HG02885 (cell line): ENCODE results near the gene AKAP6.

ENCODE experiments used
- ATAC-seq: cut with Tn5 transposase; IDR thresholded peaks from one replicate; pipeline ENCODE4 v1.9.1; 2021; ENCODE audit warnings: mild to moderate bottlenecking; ENCODE audit not compliant: unreplicated experiment, poor library complexity

The AKAP6 gene

GRCh38 chr14:32601906-32602305 is 272.8 kb downstream of the AKAP6 start:
- no peak for ATAC-seq

- ATAC-seq: no peak
Measured at GRCh38 chr14:32602699-32603098, 273.6 kb downstream of the AKAP6 start.

DNA sequence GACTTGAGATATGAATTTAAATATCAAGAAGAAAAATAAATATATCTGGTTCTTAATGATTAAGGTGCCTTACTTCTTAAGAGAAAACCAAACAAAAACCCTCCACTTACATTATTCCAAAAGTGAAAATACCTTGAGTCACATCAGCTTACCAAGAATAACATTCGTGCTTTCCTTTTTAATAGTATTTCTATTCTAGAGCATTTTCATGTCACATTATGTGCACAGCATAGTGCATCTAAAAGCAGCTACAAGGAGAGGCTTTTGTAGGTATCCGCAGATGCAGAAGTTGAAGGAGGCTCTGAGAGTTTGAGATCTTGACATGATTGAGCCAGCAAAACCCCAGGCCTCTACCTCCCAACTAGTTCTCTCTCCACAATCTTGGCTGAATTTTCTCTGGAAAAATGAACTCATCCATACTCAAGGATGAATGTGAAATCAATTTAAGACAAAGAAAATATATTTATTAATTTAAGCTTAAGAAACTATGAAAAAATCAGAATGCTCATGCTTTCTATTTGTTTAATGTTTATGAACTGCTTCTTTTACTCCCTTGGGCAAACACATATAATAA is 275.0 kb downstream of the AKAP6 start:
- ATAC-seq: peak; percentile 84

GRCh38 chr14:32606301-32606700 is 277.2 kb downstream of the AKAP6 start:
- no peak for ATAC-seq

GRCh38 chr14:32607399-32607798 is 278.3 kb downstream of the AKAP6 start:
- no peak for ATAC-seq

DNA sequence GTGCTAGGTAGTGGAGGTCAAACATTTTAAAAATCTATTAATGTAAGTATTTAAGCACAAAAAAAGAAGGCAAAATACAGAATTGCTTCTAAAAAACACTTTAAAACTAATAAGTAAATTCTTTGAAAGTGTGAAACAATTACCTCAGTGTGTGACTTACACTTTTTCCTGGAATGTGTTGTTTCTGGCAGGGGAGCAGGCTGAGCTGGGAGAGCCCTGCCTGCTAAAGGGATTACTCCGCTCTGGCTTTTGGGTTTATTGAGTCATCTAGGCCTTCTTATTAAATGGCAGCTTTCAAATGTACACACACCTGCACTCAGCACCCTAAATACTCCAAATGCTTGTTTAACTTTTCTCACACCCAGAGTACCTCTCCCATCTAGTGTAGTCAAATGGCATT is 279.8 kb downstream of the AKAP6 start:
- no peak for ATAC-seq

GRCh38 chr14:32609388-32609787 is 280.3 kb downstream of the AKAP6 start:
- no peak for ATAC-seq

DNA sequence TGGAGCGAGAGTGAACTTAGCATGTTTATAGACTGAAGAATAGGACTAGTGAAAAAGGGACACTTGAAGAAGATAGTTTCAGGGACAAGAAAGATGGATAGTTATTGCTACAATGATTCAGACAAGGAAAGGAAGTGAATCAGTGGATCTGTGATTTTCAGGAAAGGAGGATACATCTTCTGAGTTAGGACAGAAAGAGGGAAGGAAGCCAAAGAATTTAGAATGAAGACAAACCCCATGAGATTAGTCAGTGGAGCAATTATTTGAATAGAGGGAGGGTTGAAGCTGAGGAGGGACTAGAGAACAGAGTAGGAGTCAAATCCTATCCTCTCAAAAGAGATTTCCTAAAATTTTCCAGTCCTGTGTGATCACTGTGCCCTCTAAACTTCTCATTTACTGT is 282.7 kb downstream of the AKAP6 start:
- no peak for ATAC-seq

DNA sequence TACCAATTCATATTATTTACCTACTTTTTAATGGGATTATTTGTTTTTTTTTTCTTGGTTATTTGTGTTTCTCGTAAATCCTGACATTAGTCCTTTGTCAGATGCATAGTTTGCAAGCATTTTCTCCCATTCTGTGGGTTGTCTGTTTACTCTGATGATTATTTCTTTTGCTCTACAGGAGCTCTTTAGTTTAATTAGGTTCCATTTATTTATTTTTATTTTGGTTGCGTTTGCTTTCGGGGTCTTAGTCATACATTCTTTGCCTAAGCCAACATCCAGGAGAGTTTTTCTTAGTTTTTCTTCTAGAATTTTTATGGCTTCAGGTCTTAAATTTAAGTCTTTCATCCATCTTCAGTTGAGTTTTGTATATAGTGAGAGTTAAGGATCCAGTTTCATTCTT is 289.9 kb downstream of the AKAP6 start:
- no peak for ATAC-seq

DNA sequence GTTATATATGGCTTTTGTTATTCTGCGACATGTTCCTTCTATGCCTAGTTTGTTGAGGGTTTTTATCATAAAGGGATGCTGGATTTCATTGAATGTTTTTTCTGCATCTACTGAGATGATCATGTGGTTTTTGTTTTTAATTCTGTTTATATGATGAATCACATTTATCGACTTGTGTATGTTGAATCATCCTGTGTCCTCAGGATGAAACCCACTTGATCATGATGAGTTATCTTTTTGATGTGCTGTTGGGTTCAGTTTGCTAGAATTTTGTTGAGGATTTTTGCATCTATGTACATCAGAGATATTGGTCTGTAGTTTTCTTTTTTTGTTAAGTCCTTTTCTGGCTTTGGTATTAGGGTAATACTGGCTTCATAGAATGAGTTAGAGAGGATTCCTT is 291.2 kb downstream of the AKAP6 start:
- ATAC-seq: no peak

DNA sequence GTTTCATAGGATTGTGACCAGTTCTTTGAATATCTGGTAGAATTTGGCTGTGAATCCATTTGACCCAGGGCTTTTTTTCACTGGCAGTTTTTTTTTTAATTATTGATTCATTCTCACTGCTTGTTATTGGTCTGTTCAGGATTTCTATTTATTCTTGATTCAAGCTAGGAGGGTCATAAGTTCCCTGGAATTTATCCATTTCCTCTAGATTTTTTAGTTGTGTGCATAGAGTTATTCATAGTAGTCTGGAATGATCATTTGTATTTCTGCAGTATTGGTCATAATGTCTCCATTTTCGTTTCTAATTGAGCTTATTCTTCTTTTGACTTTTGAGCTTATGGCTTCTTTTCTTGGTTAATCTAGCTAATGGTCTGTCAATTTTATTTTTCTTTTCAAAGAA is 291.6 kb downstream of the AKAP6 start:
- no peak for ATAC-seq

GRCh38 chr14:32621585-32621984 is 292.5 kb downstream of the AKAP6 start:
- no peak for ATAC-seq

- ATAC-seq: peak; percentile 75
Measured at GRCh38 chr14:32622742-32623141, 293.6 kb downstream of the AKAP6 start.

DNA sequence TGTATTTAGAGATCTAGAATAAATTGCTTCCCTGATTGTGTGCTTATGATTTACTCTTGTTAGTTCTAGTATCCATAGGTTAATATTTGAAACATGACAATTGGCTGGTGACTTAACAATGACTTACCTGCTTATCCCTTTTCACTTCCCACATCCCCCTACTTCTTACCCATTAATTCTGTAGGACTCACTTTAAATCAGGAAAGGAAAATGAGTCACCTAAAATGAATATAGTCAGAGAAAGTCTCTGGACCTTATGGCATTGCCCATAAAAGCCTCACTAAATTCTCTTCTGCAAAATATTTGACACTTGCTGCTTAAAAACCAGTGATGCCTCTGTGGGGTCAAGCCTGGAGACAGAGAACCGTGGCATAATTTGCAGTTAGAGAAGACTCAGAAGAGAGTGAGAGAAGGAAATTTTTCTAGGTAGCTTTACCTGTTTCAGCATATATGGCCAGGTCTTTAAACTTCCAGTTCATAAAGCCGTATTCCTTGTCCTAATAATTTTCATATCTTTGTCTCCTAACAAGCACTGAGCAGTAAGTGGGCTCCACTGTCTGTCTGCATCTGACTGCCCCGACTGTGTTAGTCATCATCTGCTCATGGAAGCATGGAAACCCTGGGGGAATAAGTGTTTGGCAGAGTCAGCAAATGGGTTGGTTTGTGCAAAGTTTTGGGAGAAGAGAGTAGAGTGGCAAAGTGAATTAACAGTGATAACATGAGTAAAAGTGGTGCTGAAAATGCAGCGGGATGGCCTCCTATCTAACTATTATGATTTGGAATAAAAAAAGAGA is 294.4 kb downstream of the AKAP6 start:
- ATAC-seq: no peak

DNA sequence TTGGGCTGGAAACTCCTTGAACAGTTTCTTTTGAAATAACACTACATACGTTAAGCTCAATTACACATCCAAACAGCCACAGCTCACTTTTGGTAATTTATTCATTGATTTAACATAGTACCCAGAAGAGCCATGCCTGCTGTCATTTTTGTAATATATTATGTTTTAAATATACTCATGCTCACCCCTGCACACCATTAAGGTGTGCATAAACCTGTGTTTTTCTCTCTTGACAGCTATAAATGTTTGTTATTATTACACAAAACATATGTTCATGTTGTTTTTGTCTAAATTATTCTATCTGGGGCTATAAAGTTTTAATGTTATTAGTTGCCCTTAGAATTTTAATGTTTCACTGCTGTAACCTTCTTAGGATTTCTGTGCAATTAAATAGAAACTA is 296.1 kb downstream of the AKAP6 start:
- no peak for ATAC-seq

GRCh38 chr14:32627545-32628298 is 298.6 kb downstream of the AKAP6 start:
- ATAC-seq: no peak

DNA sequence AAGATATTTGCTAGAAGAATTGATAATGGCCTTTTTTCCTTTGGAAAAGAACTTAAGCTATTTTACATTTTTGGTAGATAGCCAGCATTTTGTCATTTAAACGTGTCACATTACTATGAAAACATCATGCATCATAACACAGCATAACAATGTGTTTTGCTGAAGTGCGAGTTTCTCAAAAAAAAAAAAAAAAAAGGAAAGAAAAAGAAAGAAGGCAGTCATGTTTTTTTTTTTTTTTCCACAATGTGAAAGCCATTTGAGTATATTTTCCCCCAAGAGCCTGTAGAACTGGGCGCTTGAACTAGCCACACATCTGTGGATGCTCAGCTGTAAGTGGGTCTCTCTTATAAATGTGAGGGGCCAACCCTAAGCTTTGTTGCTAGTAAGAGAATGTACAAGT is 300.1 kb downstream of the AKAP6 start:
- ATAC-seq: no peak

DNA sequence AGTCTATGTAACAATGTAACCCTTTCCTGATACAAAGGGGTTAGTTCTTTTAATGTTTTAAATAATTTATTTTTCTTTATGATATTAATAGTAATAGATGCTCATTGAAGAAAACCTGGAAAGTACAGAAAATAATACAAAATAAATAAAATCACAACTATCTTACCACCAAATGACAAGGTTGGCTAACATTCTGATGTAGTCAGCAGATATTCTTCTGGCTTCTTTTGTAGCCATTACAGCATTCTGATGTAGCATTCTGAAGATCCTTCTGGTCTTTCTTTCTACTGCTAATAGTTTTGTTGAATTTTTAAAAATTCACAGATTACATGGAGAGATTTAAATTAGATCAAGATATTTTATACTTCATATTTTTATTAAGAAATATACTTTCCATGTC is 301.6 kb downstream of the AKAP6 start:
- no peak for ATAC-seq

DNA sequence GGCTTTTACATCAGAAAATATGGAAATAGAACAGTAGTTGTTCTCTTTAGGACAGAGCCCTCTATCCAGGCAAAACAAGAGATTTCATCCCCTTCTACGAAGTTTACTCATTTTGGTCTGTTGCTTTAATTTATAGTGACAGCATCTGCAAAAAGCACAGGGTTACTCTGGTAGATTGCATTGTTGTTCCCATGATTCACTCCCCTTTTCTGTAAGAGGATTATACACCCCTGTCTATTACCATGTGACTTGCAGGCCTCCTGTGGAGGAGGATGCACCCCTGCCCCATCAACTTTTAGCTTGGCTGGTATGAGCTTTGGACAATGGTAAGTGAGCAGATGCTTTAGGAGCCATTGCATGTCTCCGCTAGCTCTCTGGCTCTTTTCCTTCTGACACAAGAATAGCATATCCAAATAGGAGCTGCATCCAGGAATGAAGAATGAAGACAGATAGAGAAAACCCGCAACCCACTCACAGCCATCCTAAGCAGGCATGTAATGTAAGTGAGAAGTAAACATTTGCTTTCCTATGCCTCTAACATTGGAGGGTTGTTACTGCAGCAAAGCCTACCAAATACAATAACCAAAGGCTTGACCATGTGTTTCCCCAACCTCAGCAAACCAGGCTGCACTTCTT is 304.2 kb downstream of the AKAP6 start:
- ATAC-seq: no peak

- ATAC-seq: no peak
Measured at GRCh38 chr14:32633930-32634329, 304.8 kb downstream of the AKAP6 start.
